Measurements from ENCODE around the gene SRGAP3.

DNA sequence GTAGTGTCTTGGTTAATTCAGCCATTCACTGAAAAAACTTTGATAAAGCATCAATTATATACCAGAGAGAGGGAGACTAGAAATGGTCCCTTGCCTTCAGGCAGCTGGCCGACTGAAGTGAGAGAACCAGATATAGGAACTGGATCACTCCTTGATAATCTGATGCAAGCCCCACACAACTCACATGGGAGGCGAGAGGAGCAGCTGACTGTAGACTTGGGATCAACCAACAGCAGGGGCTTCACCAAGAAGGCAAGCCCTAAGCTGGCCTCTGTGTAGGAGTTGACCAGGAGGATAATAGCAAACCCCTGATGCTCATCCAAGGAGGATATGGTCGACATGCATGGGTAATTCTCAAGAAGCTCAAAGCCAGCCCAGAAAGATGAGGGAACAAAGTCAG, 133.1 kb downstream of the SRGAP3 start:
- TF ChIP-seq, protein P1, sequence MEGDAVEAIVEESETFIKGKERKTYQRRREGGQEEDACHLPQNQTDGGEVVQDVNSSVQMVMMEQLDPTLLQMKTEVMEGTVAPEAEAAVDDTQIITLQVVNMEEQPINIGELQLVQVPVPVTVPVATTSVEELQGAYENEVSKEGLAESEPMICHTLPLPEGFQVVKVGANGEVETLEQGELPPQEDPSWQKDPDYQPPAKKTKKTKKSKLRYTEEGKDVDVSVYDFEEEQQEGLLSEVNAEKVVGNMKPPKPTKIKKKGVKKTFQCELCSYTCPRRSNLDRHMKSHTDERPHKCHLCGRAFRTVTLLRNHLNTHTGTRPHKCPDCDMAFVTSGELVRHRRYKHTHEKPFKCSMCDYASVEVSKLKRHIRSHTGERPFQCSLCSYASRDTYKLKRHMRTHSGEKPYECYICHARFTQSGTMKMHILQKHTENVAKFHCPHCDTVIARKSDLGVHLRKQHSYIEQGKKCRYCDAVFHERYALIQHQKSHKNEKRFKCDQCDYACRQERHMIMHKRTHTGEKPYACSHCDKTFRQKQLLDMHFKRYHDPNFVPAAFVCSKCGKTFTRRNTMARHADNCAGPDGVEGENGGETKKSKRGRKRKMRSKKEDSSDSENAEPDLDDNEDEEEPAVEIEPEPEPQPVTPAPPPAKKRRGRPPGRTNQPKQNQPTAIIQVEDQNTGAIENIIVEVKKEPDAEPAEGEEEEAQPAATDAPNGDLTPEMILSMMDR (IDR thresholded peaks at IDR 0.05), result no peak
- TF ChIP-seq POLR2A (IDR thresholded peaks at IDR 0.05), result no peak

All from uterus (tissue), 2 donors.